Measurements from ENCODE around the gene SNHG17. TPM values are rescaled to one million over a fixed set of nuclear protein-coding genes. Genes with fewer than 3 reads are reported as not detected.
A peak's percentile ranks its signal among the peaks of the same experiment; 100 is the strongest.

Gene SNHG17
- 41.5 and 58.9 TPM in 2 replicates for total RNA-seq (2021)
- percentile 98 among the genes with signal in this experiment for Bru-seq, nascent RNA
- percentile 92 among the genes with signal in this experiment for BruChase-seq, experiment 1, labeled RNA remaining after a 2-hour chase
- BruChase-seq, experiment 2, labeled RNA remaining after a 6-hour chase = percentile 89 among the genes with signal in this experiment
- long read RNA-seq, partial matches to known transcripts = 2 of 16 reads
- long read RNA-seq, other reads (novel, unspliced or antisense) = 14 of 16 reads

- ChIA-PET POLR2A (ENCODE audit: unreplicated experiment) (interaction anchor here (0.6 to 1.8 kb wide), 10 partner anchors 11 to 445 kb away, joined by 3 to 33 read pairs (median 5); partner anchors contain the start of gene RALGAPB), CTCF (interaction anchor here (0.6 to 2.4 kb wide), 6 partner anchors 11 to 741 kb away, joined by 3 to 27 read pairs (median 7); partner anchors contain the start of genes CTNNBL1 and RALGAPB)
- TF ChIP-seq EZH2 (IDR thresholded peaks at IDR 0.05; ENCODE audit: low read depth) (no peak), CTCF (conservative IDR thresholded peaks at IDR 0.05) (peak; percentile 100)
- H3K79me2 ChIP-seq (ENCODE audit: low read depth) = peaks cover 53% of the 10 kb centered on the region
- peaks cover 45% of the 10 kb centered on the region for H4K20me1 ChIP-seq (ENCODE audit: insufficient read depth)
- H3K4me3 ChIP-seq = peak within 1 kb of the TSS; percentile 99
- no peaks in the 10 kb centered on the region for H3K27me3 ChIP-seq (ENCODE audit: insufficient read depth, low read depth)
- no TSS peak for BruUV-seq (replicated peaks)
- peaks cover 35% of the 10 kb centered on the region for H3K4me1 ChIP-seq (replicated peaks; ENCODE audit: insufficient read depth)
- H3F3A ChIP-seq (ENCODE audit: insufficient read depth, low read depth) = peaks cover 25% of the 10 kb centered on the region
- no peaks in the 10 kb centered on the region for H3K9me2 ChIP-seq (ENCODE audit: insufficient read depth)
- peak; percentile 88 to 89 for DNase-seq
- H3K9me3 ChIP-seq (ENCODE audit: insufficient read depth, low read depth) = no peaks in the 10 kb centered on the region
- H3K27ac ChIP-seq = peak within 1 kb of the TSS; percentile 90
- peaks cover 46% of the 10 kb centered on the region for H3K36me3 ChIP-seq (ENCODE audit: low read depth)
- intact Hi-C loops (cut with micrococcal nuclease; ENCODE audit: unreplicated experiment) = loop anchor here (1.0 kb wide), 2 partner anchors 11 to 37 kb away; partner anchors contain the start of gene RALGAPB
- H3K4me2 ChIP-seq = peak within 1 kb of the TSS; percentile 83
- peak within 1 kb of the TSS; percentile 85 for H2AFZ ChIP-seq
These were observed at the start of gene SNHG17 for GRCh38 chr20:38434770-38435554. Gene SNHG17, minus strand, starts transcription at chr20:38435328.

GRCh38 chr20:38479596-38479995, 44.5 kb upstream of the SNHG17 start:
- H3K36me3 ChIP-seq (ENCODE audit: low read depth) = peaks cover 10% of the 10 kb centered on the region; the same call in 1 of the 2 replicates
- H3K9me3 ChIP-seq (ENCODE audit: insufficient read depth, low read depth) = no peaks in the 10 kb centered on the region
- no peaks in the 10 kb centered on the region for H3K9me2 ChIP-seq (ENCODE audit: insufficient read depth)
- intact Hi-C loops (cut with micrococcal nuclease; ENCODE audit: unreplicated experiment) = no loop called here
- H4K20me1 ChIP-seq (ENCODE audit: insufficient read depth) = peaks cover 79% of the 10 kb centered on the region
- no peak overlapping the region for H3K27ac ChIP-seq
- ChIA-PET CTCF (no interaction called here), POLR2A (ENCODE audit: unreplicated experiment) (interaction anchor here (0.6 kb wide), 1 partner anchor 23 kb away, joined by 3 read pairs; no protein-coding TSS in a partner anchor)
- no peaks in the 10 kb centered on the region for H3K27me3 ChIP-seq (ENCODE audit: insufficient read depth, low read depth)
- TF ChIP-seq CTCF (conservative IDR thresholded peaks at IDR 0.05) = no peak
- TF ChIP-seq EZH2 (IDR thresholded peaks at IDR 0.05; ENCODE audit: low read depth) = no peak
- no peak overlapping the region for H2AFZ ChIP-seq
- BruUV-seq (replicated peaks) = no TSS peak
- H3F3A ChIP-seq (ENCODE audit: insufficient read depth, low read depth) = no peaks in the 10 kb centered on the region
- peaks cover 90% of the 10 kb centered on the region for H3K79me2 ChIP-seq (ENCODE audit: low read depth)
- no peak overlapping the region for H3K4me2 ChIP-seq
- H3K4me1 ChIP-seq (replicated peaks; ENCODE audit: insufficient read depth) = 0 out of 2 replicates have a peak, but pooled peaks cover 7% of the 10 kb centered on the region
- no peak overlapping the region for H3K4me3 ChIP-seq
- DNase-seq = no peak

GRCh38 chr20:38477747-38478146, 42.6 kb upstream of the SNHG17 start:
- ChIA-PET POLR2A (ENCODE audit: unreplicated experiment) (no interaction called here), CTCF (interaction anchor here (0.5 kb wide), 1 partner anchor 1366 kb away, joined by 3 read pairs; no protein-coding TSS in a partner anchor)
- intact Hi-C loops (cut with micrococcal nuclease; ENCODE audit: unreplicated experiment) = no loop called here
- peaks cover 10% of the 10 kb centered on the region; the same call in 1 of the 2 replicates for H3K36me3 ChIP-seq (ENCODE audit: low read depth)
- H4K20me1 ChIP-seq (ENCODE audit: insufficient read depth) = peaks cover 80% of the 10 kb centered on the region
- no peak overlapping the region for H3K27ac ChIP-seq
- H3K4me2 ChIP-seq = no peak overlapping the region
- H2AFZ ChIP-seq = no peak overlapping the region
- no peak overlapping the region for H3K4me3 ChIP-seq
- H3K79me2 ChIP-seq (ENCODE audit: low read depth) = peaks cover 88% of the 10 kb centered on the region
- H3F3A ChIP-seq (ENCODE audit: insufficient read depth, low read depth) = no peaks in the 10 kb centered on the region
- BruUV-seq (replicated peaks) = no TSS peak
- H3K9me2 ChIP-seq (ENCODE audit: insufficient read depth) = no peaks in the 10 kb centered on the region
- TF ChIP-seq CTCF (conservative IDR thresholded peaks at IDR 0.05) = no peak
- no peak for TF ChIP-seq EZH2 (IDR thresholded peaks at IDR 0.05; ENCODE audit: low read depth)
- no peaks in the 10 kb centered on the region for H3K9me3 ChIP-seq (ENCODE audit: insufficient read depth, low read depth)
- H3K27me3 ChIP-seq (ENCODE audit: insufficient read depth, low read depth) = no peaks in the 10 kb centered on the region
- no peak for DNase-seq
- H3K4me1 ChIP-seq (replicated peaks; ENCODE audit: insufficient read depth) = peaks cover 19% of the 10 kb centered on the region

Measured in PC-9 (cell line).